DND-41 (cell line): ENCODE data around the gene NRSN1.

Source experiments
- EZH2 ChIP-seq: IDR thresholded peaks from 3 replicates; pipeline ENCODE4 v1.6.1; 2012; ENCODE audit warnings: borderline replicate concordance, low read depth, mild to moderate bottlenecking, moderate library complexity, low read length, inconsistent platforms; ENCODE audit not compliant: severe bottlenecking
- TF ChIP-seq, protein P1 (sequence below): IDR thresholded peaks from 2 replicates; pipeline ENCODE4 v1.5.1; 2012; ENCODE audit warnings: borderline replicate concordance, low read length, moderate library complexity, mild to moderate bottlenecking; ENCODE audit not compliant: poor library complexity, severe bottlenecking; ENCODE audit errors: extremely low read depth

DNA sequence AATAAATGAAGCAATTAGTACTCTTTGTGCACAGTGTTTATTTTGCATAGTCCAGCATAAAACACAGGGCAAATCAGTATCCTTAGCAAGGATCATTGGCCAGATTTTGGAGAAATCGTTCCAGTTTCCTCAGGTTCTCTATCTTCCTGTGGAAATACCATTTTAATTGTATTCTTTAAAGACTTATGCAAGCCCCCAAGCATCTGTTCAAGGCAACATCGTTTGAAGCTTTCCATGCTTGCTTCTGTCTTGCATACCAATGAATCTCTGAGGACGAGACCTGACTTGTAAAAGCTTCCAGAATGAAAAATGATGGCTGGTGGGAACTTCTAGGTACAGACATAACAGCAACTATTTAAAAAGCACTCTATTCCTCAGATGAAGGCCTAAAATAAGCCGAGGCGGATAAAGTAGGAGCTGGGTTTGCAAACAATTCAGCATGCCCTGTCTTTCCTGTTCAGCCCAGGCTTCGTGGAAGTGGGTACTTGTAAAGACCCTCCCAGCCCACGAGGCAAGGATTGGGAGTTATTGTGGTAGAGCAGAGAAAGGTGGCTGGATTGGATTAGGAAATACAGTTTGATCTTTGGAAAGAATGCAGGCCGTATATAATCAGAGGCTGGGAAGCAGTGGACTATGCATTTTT, 21.6 kb downstream of the NRSN1 start:
- TF ChIP-seq, protein P1, sequence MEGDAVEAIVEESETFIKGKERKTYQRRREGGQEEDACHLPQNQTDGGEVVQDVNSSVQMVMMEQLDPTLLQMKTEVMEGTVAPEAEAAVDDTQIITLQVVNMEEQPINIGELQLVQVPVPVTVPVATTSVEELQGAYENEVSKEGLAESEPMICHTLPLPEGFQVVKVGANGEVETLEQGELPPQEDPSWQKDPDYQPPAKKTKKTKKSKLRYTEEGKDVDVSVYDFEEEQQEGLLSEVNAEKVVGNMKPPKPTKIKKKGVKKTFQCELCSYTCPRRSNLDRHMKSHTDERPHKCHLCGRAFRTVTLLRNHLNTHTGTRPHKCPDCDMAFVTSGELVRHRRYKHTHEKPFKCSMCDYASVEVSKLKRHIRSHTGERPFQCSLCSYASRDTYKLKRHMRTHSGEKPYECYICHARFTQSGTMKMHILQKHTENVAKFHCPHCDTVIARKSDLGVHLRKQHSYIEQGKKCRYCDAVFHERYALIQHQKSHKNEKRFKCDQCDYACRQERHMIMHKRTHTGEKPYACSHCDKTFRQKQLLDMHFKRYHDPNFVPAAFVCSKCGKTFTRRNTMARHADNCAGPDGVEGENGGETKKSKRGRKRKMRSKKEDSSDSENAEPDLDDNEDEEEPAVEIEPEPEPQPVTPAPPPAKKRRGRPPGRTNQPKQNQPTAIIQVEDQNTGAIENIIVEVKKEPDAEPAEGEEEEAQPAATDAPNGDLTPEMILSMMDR = no peak
- no peak for TF ChIP-seq EZH2
